Measurements from ENCODE around the gene ASB13.

- TF ChIP-seq YY1 (IDR thresholded peaks at IDR 0.05; ENCODE audit: insufficient read depth, insufficient read length) (no peak), SUZ12 (IDR thresholded peaks at IDR 0.05; ENCODE audit: extremely low read depth, insufficient read depth, insufficient read length) (no peak), ZNF274 (IDR thresholded peaks at IDR 0.05; ENCODE audit: low read depth, low read length) (no peak)
Observed at GRCh38 chr10:5611899-5612680, 54.3 kb downstream of the ASB13 start.
